ENCODE measurements around the gene ASB13.

- no peak for TF ChIP-seq CTCF (IDR thresholded peaks at IDR 0.05; ENCODE audit: poor library complexity)
- TF ChIP-seq EZH2phosphoT487 (IDR thresholded peaks at IDR 0.05; ENCODE audit: low read depth, severe bottlenecking, unreplicated experiment) = no peak
- no peak for TF ChIP-seq EZH2 (IDR thresholded peaks at IDR 0.05; ENCODE audit: borderline replicate concordance)
Observed at GRCh38 chr10:5685764-5686240, 19.4 kb upstream of the ASB13 start.
